ENCODE results near the gene RSAD1.

The RSAD1 gene

DNA sequence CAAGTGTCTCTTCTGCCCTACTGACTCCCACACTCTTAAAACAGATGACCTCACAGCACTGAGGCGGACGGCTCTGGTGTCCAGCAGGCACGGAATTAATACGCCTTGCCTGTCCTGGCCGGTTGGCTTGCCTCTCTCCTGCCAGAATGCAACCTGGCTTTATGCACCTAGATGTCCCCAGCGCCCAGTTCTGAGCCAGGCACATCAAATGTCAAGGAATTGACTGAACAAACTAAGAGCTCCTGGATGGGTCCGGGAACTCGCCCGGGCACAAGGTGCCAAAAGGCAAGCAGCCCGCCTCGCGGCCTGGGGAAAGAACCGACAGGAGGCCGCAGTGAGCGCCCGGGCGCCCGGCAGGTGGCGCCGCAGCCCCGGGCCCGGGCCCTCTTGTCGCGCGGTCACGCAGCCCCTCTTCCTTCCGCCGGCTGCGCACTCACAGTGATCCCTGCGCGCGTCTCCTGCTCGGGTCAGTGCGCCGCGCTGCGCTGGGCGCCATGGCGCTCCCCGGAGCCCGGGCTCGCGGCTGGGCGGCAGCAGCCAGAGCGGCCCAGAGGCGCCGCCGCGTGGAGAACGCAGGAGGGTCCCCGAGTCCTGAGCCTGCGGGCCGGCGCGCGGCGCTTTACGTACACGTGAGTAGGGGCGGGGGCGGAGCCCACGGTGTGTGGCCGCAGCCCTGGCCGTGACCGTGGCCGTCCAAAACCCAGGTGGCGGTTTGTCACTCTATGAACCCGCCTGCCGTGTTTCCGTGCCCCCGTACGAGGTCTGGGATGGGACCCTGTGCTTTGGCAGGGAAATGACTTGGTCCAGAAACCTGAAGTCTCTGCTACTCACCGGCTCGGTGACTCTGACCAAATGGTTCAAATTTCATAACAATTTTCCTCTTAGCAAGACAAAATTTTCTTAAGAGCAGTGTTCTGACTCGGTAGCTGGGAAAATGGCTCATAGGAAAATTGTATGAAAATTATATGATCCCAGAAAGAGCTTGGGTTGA is at the start of gene RSAD1:
TSS of gene RSAD1 (plus strand) at position 470 of the 991 bp plus-strand sequence. CDS start at position 495, 25 bp downstream.
- peak; percentile 92 for DNase-seq (ENCODE audit: low spot score)
- FAIRE-seq: no peak

DNA sequence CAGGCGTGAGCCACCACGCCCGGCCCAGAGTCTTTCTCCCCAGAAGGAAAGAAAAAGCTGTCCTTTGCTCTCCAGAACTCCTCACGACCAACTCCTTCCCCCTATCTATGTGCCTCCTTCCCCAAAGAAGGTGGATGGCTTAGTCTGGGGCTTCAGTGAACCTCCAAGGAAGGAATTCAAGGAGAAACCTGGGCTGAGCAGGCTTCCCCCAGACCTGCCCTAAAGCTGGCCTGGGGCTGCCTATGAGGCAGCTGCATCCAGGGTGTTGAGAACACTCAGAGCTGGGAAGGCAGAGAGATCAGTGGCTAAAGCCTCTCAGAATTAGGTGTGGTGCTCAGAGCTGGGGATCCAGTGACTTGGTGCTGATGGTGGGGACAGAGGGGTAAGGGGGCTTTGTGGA is 48.9 kb upstream of the RSAD1 start:
- no peak for FAIRE-seq
- DNase-seq (ENCODE audit: low spot score): no peak

DNA sequence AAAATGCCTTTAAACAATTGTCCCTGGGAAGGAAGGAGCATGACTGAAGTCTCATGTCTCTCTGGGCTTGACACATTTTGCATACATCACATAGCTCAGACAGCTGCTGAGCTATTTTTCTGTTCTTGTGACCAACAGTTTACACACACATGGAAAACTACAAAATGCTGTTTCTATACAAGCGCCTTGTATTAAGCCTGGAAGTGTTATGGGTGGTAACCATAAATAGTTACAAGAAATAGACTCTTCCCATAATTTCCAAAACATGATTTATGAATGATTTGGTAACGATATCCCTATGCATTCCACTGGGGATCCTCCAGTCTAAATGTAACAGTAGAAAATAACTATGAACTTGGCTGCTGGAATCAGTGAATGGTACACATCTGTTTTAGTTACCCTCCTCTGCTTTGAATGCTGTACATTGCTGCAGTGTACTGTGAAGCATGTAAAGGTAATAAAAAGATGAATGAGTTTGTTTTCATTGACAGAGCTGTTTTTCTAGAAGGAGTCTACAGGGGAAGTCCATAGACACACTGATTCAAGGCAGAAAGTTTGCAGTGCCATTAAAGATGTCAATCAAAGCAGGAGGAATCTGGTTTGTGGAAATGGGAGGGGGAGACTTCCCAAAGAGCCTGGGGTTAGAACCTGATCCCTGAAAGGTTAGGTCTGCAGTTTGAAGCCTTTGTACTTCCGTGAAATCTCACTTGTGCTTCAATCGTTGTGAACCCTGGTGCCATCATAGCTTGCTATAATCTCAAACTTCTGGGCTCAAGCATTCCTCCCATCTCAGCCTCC is 47.6 kb upstream of the RSAD1 start:
- DNase-seq (ENCODE audit: low spot score): no peak
- no peak for FAIRE-seq

DNA sequence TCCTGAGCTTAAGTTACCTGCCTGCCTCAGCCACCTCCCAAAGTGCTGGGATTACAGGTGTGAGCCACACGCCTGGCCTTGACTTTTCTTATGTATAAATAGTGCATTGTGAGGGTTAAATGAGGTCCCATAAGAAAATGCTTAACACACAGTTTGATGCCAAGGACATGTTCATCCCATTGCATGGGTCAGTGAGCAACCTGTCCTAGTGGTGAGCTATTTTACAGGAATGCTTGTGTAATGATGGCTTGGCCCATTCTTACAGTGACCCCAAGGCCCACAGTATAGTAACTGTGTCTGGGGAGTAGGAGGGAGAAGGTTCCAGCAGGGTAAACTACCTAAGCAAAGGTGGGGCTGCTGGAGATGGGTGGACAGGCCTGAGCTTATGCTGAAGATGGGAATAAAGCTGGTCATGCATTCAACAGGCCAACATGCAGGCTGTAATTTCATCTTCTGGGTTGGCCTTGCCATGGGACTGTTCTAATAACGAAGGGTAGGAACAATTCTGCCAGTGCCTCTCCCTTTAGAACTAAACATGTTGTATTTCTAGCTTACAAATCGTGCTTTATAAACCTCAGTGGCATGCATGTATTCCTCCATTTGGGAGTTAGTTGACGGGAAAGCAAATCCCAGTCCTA is 46.4 kb upstream of the RSAD1 start:
- DNase-seq (ENCODE audit: low spot score) (no peak), FAIRE-seq (no peak)

DNA sequence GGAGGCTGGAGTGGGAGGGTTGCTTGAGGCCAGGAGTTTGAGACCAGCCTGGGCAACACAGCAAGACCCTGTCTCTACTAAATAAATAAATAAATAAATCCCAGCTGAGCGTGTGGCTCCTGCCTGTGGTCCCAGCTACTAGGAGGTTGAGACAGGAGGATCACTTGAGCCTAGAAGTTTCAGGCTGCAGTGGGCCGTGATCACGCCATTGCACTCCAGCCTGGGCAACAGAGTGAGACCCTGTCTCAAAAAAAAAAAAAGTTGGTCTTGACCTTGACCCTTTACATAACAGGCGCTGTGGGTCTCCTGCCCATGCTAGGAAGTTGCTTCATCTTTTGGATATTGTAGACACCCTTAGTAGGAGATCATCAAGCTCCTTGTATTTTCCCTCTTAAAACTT is 41.3 kb upstream of the RSAD1 start:
- FAIRE-seq (no peak), DNase-seq (ENCODE audit: low spot score) (no peak)

DNA sequence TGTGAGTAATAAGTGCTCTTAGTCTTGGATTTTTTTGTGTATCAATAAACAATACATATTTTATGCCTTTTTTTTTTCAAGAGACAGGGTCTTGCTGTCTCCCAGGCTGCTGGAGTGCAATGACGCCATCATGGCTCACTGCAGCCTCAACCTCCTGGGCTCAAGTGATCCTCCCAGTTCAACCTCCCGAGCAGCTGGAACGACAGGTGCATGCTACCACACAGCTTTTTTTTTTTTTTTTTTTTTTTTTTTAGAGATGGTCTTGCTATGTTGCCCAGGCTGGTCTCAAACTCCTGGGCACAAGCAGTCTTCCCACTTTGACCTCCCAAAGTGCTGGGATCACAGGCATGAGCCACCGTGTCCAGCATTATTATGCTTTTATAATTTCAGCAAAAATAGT is 39.7 kb upstream of the RSAD1 start:
- FAIRE-seq (no peak), DNase-seq (ENCODE audit: low spot score) (no peak)

DNA sequence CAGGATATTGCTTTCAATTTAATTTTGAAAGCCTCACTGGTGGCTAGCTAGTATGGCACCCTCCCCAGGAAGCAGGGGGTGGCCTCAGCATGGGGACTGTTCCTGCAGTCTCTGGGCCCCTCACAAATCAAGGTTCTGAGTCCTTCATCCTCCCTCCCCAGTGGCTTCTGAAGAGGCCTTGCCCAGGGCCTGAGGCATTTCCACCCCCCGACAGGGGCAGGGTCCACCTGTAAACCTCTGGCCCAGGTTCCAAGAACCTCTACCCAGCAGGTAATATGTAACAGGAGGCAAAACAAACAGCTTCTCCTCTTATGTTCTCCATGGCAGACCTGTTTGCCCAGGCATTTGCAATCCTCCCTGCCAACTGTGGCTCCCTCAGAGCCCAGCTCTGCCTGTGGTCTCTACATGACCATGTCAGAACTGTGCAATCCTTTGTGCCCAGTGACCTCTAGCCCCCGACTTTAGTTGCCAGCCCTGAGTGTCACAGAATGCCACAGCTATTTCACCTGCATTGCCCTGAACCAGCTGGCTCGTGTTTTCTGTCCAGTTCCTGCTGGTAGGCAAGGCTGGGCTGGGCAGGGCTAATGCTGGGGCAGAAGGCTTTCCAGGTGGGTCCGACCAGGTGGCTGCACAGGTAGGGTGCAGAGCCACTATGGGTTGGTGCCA is 38.4 kb upstream of the RSAD1 start:
- FAIRE-seq (no peak), DNase-seq (ENCODE audit: low spot score) (no peak)

DNA sequence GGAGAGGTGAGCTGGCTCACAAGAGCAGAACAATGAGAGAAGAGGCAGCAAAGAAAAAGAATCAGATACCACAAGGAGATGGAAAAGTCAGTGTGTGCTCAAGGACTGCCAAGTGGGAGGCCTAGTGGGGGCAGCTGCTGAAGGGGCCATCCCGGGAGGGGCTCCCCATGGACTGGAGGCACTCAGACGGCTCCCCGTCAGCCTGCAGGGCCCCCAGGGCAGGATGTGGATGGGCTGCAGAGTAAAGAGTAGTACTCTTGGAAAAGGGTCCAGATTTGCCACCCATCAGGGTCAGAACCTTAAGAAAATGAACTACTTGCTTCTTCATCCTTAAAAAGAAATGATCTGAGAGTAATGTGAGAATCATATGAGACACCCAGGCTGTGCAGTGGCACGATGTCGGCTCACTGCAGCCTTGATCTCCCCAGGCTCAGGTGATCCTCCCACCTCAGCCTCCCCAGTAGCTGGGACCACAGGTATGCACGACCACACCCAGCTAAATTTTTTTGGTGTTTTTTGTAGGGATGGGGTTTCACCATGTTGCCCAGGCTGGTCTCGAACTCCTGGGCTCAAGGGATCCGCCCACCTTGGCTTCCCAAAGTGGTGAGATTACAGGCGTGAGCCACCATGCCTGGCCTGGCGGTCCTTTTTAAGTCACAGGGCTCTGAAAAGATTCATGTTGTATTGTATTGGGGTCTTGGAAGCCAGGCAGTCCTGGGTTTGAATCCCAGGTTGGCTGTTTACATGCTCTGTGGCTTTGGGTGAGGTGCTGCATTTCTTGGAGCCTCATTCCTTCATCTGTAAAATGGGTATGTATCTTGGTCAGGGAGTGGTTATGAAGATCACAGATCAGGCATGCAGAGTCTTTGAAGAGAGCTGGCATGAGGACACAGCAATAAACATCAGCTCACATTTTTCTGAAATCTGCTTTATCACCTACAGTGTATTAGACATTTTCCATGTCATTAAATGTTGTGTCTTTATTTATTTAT is 37.5 kb upstream of the RSAD1 start:
- DNase-seq (ENCODE audit: low spot score) (no peak), FAIRE-seq (no peak)

DNA sequence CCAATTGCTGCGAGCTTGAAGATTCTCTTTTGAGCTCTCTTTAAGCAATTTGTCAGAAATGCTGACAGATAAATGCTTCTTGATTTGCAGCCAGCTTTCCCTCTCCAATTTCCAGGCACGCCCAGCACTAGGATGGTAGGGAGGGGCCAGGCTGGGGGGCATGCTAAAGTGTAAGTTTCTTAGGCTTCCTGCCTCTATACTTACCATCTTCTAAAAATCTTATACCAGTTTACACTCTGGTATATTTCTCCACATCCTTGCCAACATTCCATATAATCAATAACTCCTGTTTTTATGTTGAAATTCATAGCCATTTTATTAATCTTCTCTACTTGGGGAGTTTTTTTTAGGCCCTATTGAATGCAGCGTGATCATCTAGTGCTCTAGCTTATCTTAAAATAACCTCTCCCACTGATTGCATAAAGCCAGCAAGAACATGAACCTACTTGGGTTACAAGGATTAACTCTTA is 35.1 kb upstream of the RSAD1 start:
- DNase-seq (ENCODE audit: low spot score) (no peak), FAIRE-seq (no peak)

DNA sequence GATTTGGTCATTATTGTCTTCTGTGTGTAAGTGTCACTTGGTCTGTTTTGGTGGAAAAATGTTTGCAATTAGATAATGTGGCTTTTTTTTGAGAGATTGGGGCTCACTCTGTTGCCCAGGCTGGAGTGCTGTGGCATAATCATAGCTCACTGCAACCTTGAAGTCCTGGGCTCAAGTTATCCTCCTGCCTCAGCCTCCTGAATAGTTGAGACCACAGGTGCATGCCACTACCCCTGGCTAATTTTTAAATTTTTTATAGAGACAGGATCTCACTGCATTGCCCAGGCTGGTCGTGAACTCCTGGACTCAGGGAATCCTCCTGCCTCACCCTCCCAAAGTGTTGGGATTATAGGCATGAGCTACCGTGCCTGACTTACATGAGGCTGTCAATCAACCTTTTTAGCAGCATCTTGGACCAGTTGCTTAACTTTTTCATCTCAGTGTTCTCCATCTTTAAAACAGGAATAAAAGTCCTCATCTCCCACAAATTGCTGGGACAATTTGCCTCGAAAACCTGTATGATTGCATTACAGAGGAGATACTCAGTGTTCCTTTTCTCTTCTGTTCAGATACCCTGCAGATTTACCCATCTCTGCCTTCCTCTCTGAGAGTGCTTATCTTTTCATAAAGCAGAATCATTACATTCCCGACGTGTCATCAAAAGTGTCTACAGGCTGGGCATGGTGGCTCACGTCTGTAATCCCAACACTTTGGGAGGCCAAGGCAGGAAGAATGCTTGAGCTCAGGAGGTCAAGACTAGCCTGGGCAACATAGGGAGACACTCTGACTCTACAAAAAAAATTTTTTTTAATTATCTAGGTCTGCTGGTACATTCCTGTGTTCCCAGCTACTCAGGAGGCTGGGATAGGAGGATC is 33.6 kb upstream of the RSAD1 start:
- no peak for FAIRE-seq
- no peak for DNase-seq (ENCODE audit: low spot score)

DNA sequence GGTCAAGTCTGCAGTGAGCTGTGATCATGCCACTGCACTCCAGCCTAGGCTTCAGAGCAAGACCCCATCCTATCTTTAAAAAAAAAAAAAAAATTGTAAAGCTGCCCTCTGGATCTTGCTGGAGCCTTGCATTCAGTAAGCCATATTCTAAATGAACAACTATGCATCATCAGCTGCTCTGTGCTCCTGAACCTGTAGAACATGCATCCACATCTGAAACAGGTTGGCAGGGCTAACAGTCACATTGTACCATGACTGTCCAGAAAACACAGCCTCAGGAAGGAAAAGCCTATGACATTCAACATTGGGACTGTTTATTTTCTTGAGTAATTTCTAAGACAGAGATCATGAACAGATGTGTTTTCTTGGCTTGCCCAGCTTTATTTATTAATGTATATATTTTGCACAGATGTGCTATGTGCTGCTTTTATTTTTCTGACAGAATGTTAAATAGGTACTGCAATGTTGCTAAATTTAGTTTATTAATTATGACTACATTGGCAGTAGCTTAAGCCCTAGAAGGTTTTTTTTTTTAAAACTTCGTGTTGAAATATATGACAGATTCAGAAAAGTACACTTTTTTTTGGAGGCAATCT is 32.8 kb upstream of the RSAD1 start:
- no peak for DNase-seq (ENCODE audit: low spot score)
- FAIRE-seq: no peak

DNA sequence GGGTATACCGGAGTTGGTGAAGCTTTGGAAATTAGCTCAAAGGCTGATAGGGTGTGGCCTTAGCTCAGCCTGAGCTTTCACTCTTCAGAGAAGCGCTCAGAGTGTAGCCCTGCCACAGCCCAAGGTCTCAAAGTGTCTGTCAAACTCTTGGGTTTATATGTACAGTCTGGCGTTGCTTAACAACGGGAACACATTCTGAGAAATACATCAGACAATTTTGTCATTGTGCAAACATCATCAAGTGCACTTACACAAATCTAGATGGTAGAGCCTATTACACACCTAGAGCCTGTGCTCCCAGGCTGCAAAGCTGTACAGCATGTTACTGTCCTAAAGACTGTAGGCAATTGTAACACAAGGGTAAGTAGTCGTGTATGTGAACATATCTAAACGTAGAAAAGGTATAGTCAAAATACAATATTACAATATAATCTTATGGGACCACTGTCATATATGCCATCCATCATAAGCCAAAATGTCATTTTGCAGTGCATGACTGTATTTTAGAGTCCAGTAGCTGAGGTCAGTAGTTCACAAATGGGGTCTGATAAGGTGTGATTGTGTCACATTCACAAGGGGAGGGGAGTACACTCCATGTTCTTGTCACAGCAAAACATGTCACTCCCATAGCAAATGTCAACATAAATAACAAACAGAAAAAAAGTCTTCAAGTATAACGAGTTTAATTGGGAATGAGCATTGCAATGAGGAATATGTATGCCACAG is 30.6 kb upstream of the RSAD1 start:
- DNase-seq (ENCODE audit: low spot score) (no peak), FAIRE-seq (no peak)

DNA sequence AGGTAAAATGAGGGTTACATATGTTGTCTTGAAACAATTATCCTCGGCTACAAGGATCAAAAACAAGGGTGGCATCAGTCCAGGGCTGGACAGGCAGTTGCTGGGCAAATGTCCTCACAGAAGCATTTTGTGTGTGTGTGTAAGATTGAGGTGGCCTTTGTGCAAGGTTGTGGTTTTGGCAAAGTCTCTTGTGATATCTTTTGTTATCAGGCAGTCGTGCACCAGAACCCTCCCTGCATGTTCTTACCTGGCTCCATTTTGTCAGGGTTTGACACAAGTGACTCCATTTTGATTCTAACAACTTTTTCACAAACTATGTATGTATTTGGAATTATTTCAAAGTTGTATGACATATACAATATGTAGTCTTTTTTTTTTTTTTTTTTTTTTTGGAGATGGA is 30.0 kb upstream of the RSAD1 start:
- FAIRE-seq (no peak), DNase-seq (ENCODE audit: low spot score) (no peak)

DNA sequence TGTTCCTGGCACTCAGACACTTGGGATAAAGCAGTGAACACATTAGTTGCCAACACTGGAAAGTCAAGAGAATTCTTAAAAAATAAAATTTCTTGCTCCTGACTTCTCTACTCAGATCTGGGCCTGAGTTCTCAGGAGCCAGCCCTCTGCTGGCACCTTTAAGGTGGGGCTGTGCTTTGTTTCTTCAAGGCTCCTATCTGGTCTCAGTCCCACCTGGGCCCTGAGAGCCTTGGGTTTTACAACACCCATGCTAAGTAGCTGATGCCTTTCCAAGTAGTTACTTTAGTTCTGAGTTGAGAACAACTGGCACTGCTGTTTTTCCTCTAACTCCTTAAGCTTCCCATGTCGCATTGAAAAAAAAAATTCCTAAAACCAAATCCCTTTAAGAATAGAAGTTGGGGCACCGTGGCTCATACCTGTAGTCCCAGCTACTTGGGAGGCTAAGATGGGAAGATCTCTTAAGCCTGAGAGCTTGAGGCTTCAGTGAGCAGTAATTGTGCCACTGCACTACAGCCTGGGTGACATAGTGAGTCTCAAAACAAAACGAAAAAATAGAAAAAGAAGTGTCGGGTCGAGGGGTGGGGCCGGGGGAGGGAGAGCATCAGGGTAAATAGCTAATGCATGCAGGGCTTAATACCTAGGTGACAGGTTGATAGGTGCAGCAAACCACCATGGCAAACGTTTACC is 26.6 kb upstream of the RSAD1 start:
- DNase-seq (ENCODE audit: low spot score): peak; percentile 1
- no peak for FAIRE-seq

DNA sequence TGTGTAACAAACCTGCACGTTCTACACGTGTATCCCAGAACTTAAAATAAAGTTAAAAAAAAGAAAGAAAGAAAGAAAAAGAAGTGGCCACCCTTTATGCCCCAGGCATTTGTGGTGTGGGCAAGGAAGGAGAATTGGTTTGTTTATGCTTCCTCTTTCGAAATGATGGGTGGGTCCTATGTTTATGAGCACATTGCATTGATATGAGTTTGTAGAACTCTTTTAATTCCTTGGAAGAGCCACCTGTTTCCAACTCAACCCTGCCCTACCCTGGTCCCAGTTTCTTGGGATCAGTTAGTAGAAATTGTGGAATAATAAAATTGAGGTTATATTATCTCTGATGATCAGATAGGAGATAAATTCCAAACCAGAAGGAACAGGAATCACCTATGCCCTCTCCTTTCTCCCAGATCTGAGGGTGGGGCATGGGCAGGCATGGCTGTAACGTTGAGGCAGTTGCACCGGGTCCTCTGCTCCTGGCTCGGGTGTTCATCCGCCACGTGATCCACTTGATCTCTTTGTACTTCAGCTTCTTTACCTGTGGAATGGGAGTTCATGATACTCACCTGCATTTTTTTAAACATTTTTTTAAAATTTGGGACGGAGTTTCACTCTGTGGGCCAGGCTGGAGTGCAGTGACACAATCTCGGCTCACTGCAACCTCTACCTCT is 25.9 kb upstream of the RSAD1 start:
- DNase-seq (ENCODE audit: low spot score): no peak
- no peak for FAIRE-seq

DNA sequence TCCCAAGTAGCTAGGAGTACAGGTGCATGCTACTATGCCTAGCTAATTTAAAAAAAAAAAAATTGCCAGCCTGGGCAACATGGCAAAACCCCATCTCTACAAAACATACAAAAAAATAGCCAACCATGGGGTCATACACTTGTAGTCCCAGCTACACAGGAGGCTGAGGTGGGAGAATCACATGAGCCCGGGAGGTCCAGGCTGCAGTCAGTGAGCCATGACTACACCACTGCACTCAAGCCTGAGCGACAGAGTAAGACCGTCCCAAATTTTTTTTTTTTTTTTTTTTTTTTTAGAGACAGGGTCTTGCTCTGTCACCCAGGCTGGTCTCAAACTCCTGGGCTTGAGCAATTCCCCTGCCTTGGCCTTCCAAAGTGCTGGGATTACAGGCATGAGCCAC is 24.8 kb upstream of the RSAD1 start:
- DNase-seq (ENCODE audit: low spot score): no peak
- no peak for FAIRE-seq

DNA sequence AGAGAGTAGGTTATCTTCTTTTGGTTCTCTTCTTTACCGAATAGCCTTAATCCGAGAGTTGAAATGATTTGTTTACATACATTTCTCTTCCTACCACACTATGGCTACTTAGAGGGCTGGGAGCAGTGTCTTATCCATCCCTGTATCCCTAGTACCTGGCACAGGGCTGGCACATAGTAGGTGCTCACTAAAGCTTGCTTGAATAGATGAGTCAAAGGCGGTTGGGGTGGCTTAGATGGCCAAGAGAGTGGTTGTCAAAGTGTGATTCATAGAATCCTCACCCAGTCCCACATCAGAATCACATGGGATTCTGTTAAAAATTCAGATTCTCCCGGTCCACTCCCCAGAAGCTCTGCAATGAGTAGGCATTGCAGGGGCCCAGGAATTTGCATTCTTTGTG is 21.0 kb upstream of the RSAD1 start:
- no peak for DNase-seq (ENCODE audit: low spot score)
- FAIRE-seq: no peak
